Sigmoid colon (tissue), 4 donors: ENCODE data around the gene GNAI3.

Experiments used
- POLR2A ChIP-seq, 2 donors: fragments of 450-650 bp; IDR thresholded peaks; one replicate each; pipeline ENCODE4 v1.6.1; 2016; ENCODE audit warnings: antibody characterized with exemption in 2 of 2, mild to moderate bottlenecking in 2 of 2, moderate library complexity in 2 of 2
- POLR2AphosphoS5 ChIP-seq, 4 donors: sonication (generic); formaldehyde crosslinking; IDR thresholded peaks; one replicate each; pipeline ENCODE4 v1.6.1; 2017; ENCODE audit warnings: antibody characterized with exemption in 4 of 4
- TF ChIP-seq, protein P1 (sequence below), 4 experiments: fragments of 450-650 bp in 3 of 4; fragments of 200-600 bp in 1 of 4; IDR thresholded peaks; one replicate each; pipeline ENCODE4 v1.5.1; 2016 to 2019; ENCODE audit warnings: antibody characterized with exemption in 4 of 4, mild to moderate bottlenecking in 3 of 4, moderate library complexity in 2 of 4

DNA sequence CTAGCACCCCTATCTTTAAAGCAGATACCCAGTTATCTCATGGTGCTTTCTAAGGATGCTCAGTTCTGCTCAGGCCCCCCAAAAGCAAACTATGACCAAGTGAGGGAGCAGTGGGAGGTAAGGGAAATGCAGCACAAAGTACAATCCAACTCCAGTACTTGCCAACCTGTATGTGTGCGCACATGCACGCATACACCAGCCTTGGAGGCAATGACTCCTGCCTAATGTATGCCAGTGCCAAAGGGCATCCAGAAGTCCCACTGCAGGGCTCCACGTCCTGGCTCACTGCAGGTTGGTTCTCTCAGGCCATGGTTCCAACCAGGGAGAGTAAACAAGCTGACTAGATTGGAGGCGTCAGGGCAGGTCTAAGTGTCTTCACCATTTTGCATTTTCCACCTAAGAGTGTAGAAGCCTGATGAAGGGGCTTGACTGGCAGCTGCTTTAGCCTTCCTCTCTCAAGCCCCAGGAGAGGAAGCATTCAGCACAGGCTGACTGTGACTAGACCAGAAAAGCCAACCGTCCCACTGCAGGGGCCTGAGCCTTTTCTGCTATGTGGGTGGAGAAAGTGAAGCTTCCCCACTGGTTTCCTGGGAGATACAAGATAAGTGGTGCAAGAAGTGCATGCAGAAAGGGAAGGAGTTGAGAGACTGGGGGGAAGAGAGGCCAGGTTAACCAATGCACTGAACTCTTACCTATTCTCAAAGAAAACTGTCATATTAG lies 46.6 kb upstream of the GNAI3 start:
- TF ChIP-seq POLR2AphosphoS5 (IDR thresholded peaks at IDR 0.05) (no peak), POLR2A (IDR thresholded peaks at IDR 0.05) (no peak)
- TF ChIP-seq, protein P1, sequence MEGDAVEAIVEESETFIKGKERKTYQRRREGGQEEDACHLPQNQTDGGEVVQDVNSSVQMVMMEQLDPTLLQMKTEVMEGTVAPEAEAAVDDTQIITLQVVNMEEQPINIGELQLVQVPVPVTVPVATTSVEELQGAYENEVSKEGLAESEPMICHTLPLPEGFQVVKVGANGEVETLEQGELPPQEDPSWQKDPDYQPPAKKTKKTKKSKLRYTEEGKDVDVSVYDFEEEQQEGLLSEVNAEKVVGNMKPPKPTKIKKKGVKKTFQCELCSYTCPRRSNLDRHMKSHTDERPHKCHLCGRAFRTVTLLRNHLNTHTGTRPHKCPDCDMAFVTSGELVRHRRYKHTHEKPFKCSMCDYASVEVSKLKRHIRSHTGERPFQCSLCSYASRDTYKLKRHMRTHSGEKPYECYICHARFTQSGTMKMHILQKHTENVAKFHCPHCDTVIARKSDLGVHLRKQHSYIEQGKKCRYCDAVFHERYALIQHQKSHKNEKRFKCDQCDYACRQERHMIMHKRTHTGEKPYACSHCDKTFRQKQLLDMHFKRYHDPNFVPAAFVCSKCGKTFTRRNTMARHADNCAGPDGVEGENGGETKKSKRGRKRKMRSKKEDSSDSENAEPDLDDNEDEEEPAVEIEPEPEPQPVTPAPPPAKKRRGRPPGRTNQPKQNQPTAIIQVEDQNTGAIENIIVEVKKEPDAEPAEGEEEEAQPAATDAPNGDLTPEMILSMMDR (IDR thresholded peaks at IDR 0.05) = no peak
